Measurements from ENCODE around the gene ASB5.

Gene ASB5

GRCh38 chr4:176271749-176272148 is 2.7 kb upstream of the ASB5 start:
- in situ Hi-C loops (cut with MboI; ENCODE audit: low sequenced_read_pairs, unreplicated experiment), result no loop called here
- TF ChIP-seq, protein P1, sequence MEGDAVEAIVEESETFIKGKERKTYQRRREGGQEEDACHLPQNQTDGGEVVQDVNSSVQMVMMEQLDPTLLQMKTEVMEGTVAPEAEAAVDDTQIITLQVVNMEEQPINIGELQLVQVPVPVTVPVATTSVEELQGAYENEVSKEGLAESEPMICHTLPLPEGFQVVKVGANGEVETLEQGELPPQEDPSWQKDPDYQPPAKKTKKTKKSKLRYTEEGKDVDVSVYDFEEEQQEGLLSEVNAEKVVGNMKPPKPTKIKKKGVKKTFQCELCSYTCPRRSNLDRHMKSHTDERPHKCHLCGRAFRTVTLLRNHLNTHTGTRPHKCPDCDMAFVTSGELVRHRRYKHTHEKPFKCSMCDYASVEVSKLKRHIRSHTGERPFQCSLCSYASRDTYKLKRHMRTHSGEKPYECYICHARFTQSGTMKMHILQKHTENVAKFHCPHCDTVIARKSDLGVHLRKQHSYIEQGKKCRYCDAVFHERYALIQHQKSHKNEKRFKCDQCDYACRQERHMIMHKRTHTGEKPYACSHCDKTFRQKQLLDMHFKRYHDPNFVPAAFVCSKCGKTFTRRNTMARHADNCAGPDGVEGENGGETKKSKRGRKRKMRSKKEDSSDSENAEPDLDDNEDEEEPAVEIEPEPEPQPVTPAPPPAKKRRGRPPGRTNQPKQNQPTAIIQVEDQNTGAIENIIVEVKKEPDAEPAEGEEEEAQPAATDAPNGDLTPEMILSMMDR (IDR thresholded peaks at IDR 0.05; ENCODE audit: borderline replicate concordance, control extremely low read depth, extremely low read depth, insufficient read depth, missing control alignments), result no peak
- DNase-seq (ENCODE audit: low spot score), result no peak

GRCh38 chr4:176270669-176271068 is 1.6 kb upstream of the ASB5 start:
- in situ Hi-C loops (cut with MboI; ENCODE audit: low sequenced_read_pairs, unreplicated experiment), result no loop called here
- no peak for DNase-seq (ENCODE audit: low spot score)
- TF ChIP-seq, protein P1 (IDR thresholded peaks at IDR 0.05; ENCODE audit: borderline replicate concordance, control extremely low read depth, extremely low read depth, insufficient read depth, missing control alignments), result no peak

DNA sequence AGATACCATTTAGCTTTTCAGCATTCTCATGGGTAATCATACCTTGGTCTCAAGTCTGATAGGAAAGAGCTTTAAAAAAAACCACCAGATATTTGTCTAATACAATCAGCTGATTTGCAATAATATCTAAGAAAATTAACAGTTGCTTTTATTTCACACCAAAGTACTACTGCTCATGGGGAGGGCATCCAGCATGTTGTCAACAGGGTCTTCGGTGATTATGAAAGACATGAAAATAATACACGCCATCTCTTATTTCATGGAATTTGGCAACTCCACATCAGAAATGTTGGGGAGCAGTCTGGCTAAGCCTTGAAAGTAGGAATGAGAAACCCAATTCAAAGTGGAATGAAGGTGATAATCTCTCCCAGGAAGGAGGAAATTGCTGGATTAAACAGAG is 3.0 kb downstream of the ASB5 start:
- DNase-seq (ENCODE audit: low spot score), result no peak
- TF ChIP-seq, protein P1 (IDR thresholded peaks at IDR 0.05; ENCODE audit: borderline replicate concordance, control extremely low read depth, extremely low read depth, insufficient read depth, missing control alignments), result no peak
- in situ Hi-C loops (cut with MboI; ENCODE audit: low sequenced_read_pairs, unreplicated experiment), result no loop called here

- no peak for DNase-seq (ENCODE audit: low spot score)
- TF ChIP-seq, protein P1 (IDR thresholded peaks at IDR 0.05; ENCODE audit: borderline replicate concordance, control extremely low read depth, extremely low read depth, insufficient read depth, missing control alignments), result no peak
- in situ Hi-C loops (cut with MboI; ENCODE audit: low sequenced_read_pairs, unreplicated experiment), result no loop called here
Observed at GRCh38 chr4:176262243-176262642, 6.8 kb downstream of the ASB5 start.

GRCh38 chr4:176261481-176261880 is 7.5 kb downstream of the ASB5 start:
- TF ChIP-seq, protein P1 (IDR thresholded peaks at IDR 0.05; ENCODE audit: borderline replicate concordance, control extremely low read depth, extremely low read depth, insufficient read depth, missing control alignments), result no peak
- in situ Hi-C loops (cut with MboI; ENCODE audit: low sequenced_read_pairs, unreplicated experiment), result no loop called here
- DNase-seq (ENCODE audit: low spot score), result no peak

DNA sequence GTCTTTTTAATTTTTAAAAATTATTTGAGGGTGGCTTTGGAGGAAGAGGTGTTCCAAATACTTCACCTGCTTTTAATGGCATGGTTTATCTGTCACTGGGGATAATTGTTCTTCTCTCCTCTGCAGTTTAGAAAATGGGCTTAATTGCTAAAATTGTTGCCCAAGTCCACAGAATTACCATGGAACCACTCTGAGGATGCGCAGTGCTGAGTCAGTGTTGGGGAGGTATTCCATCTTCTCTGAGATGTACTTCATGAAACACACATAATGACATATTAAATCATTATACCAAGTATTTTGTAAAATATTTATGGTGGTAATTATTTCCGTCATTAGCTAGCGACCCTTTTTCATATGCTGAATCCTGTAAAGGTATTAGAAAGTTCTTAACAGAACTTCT is 8.0 kb downstream of the ASB5 start:
- in situ Hi-C loops (cut with MboI; ENCODE audit: low sequenced_read_pairs, unreplicated experiment), result no loop called here
- TF ChIP-seq, protein P1 (IDR thresholded peaks at IDR 0.05; ENCODE audit: borderline replicate concordance, control extremely low read depth, extremely low read depth, insufficient read depth, missing control alignments), result no peak
- no peak for DNase-seq (ENCODE audit: low spot score)

Measured in GM13976 (cell line).